HepG2 (cell line): Measurements from ENCODE around the gene DHRS4L2. TPM values are rescaled to one million over a fixed set of nuclear protein-coding genes. Genes with fewer than 3 reads are reported as not detected.

Source experiments
- CHCHD3 ChIP-seq: sonication (generic); formaldehyde crosslinking; IDR thresholded peaks from 2 replicates; pipeline ENCODE4 v1.8.0; 2022; ENCODE audit warnings: mild to moderate bottlenecking, missing genetic modification reagents, moderate library complexity
- FOXJ3 ChIP-seq: sonication (generic); formaldehyde crosslinking; IDR thresholded peaks from 2 replicates; pipeline ENCODE4 v1.4.0; 2020; ENCODE audit warnings: missing genetic modification reagents, mild to moderate bottlenecking, borderline replicate concordance
- JUN ChIP-seq: sonication (generic); formaldehyde crosslinking; IDR thresholded peaks from 2 replicates; pipeline ENCODE4 v1.4.0; 2020; ENCODE audit warnings: mild to moderate bottlenecking, missing genetic modification reagents
- JUNB ChIP-seq: sonication (generic); formaldehyde crosslinking; IDR thresholded peaks from 2 replicates; pipeline ENCODE4 v1.8.0; 2022; ENCODE audit warnings: missing genetic modification reagents, mild to moderate bottlenecking, borderline replicate concordance
- KAT8 ChIP-seq: IDR thresholded peaks from 2 replicates; pipeline ENCODE4 v1.6.1; 2016; ENCODE audit warnings: missing genetic modification reagents, missing compliant biosample characterization
- NCOA1 ChIP-seq: sonication (generic); formaldehyde crosslinking; IDR thresholded peaks from 2 replicates; pipeline ENCODE4 v1.9.0; 2021; ENCODE audit warnings: missing genetic modification reagents
- NFE2L2 ChIP-seq: fragments of 150-350 bp; IDR thresholded peaks from 2 replicates; pipeline ENCODE4 v1.6.1; 2014; ENCODE audit warnings: low read length
- PITX1 ChIP-seq: sonication (generic); formaldehyde crosslinking; IDR thresholded peaks from 2 replicates; pipeline ENCODE4 v1.5.1; 2020; ENCODE audit warnings: mild to moderate bottlenecking, missing genetic modification reagents
- RNF219 ChIP-seq: sonication (generic); formaldehyde crosslinking; IDR thresholded peaks from 2 replicates; pipeline ENCODE4 v1.5.0; 2020; ENCODE audit warnings: mild to moderate bottlenecking, missing genetic modification reagents
- SETDB1 ChIP-seq: sonication (generic); formaldehyde crosslinking; IDR thresholded peaks from 2 replicates; pipeline ENCODE4 v1.5.1; 2020; ENCODE audit warnings: missing genetic modification reagents, mild to moderate bottlenecking, borderline replicate concordance
- SMARCC2 ChIP-seq: fragments of 450-650 bp; IDR thresholded peaks from 2 replicates; pipeline ENCODE4 v1.6.1; 2017; ENCODE audit warnings: antibody characterized with exemption, mild to moderate bottlenecking
- SRY ChIP-seq: sonication (generic); formaldehyde crosslinking; IDR thresholded peaks from 2 replicates; pipeline ENCODE4 v1.8.0; 2022; ENCODE audit warnings: mild to moderate bottlenecking, missing genetic modification reagents
- TBP ChIP-seq: sonication (generic); formaldehyde crosslinking; IDR thresholded peaks from 2 replicates; pipeline ENCODE4 v1.5.0; 2020; ENCODE audit warnings: missing genetic modification reagents
- U2AF2 ChIP-seq: fragments of 200-400 bp; formaldehyde crosslinking; IDR thresholded peaks from 2 replicates; pipeline ENCODE4 v1.6.1; 2017; ENCODE audit warnings: low read depth, mild to moderate bottlenecking, low read length
- ZNF260 ChIP-seq: sonication (generic); formaldehyde crosslinking; IDR thresholded peaks from 2 replicates; pipeline ENCODE4 v1.4.0; 2020; ENCODE audit warnings: missing genetic modification reagents, low read depth, mild to moderate bottlenecking, borderline replicate concordance
- ZNF331 ChIP-seq: sonication (generic); formaldehyde crosslinking; IDR thresholded peaks from 2 replicates; pipeline ENCODE4 v1.4.0; 2020; ENCODE audit warnings: missing genetic modification reagents
- ZNF577 ChIP-seq: sonication (generic); formaldehyde crosslinking; IDR thresholded peaks from 2 replicates; pipeline ENCODE4 v1.4.0; 2020; ENCODE audit warnings: mild to moderate bottlenecking, low read depth, missing genetic modification reagents, borderline replicate concordance
- ZNF792 ChIP-seq: IDR thresholded peaks from 2 replicates; pipeline ENCODE4 v1.6.1; 2016
- ZSCAN22 ChIP-seq: sonication (generic); formaldehyde crosslinking; IDR thresholded peaks from 2 replicates; pipeline ENCODE4 v1.4.0; 2020; ENCODE audit warnings: mild to moderate bottlenecking, missing genetic modification reagents
- polyA plus RNA-seq, 8 experiments: library from polyadenylated mRNA; depleted of rRNA in 3 of 8; stranded (reverse) in 7 of 8; unstranded in 1 of 8; fragments of >200 nt; fragmentation: Illumina TruSeq in 4 of 8; extraction: Trizol in 4 of 8; gene quantifications; 2 replicates each; pipeline versions ENCODE4 v1.2.1 to v1.2.3, GENCODE V29; 2011 to 2016; ENCODE audit warnings: low read depth in 4 of 8, missing spikeins in 1 of 8, mixed read lengths in 1 of 8; ENCODE audit not compliant: insufficient read depth in 1 of 8
- total RNA-seq, 5 experiments: library from RNA; depleted of rRNA; stranded (reverse); fragments of >200 nt; fragmentation: Illumina TruSeq; extraction: Trizol; gene quantifications; 2 replicates each; pipeline ENCODE4 v1.2.3, GENCODE V29; 2016; ENCODE audit warnings: low read depth in 1 of 5
- TF ChIP-seq, protein P1 (sequence below): sonication (generic); formaldehyde crosslinking; IDR thresholded peaks from 2 replicates; pipeline ENCODE4 v1.5.1; 2020; ENCODE audit warnings: missing genetic modification reagents, mild to moderate bottlenecking, borderline replicate concordance
- TF ChIP-seq, protein P2 (sequence below): sonication (generic); formaldehyde crosslinking; IDR thresholded peaks from 2 replicates; pipeline ENCODE4 v1.4.0; 2020; ENCODE audit warnings: missing genetic modification reagents, low read depth, mild to moderate bottlenecking, borderline replicate concordance

Gene DHRS4L2
- total and polyA plus RNA-seq, 2 of the 13 experiments (the other 11 are each of a cell fraction or from before 2014, with no cell fraction given): 24.7 to 38.2 TPM

GRCh38 chr14:24051789-24052655, 63.3 kb downstream of the DHRS4L2 start, which contains the start of gene CARMIL3 (continued):
- no peak for TF ChIP-seq ZNF260 (CRISPR knock-in tag)
- peak; percentile 50 for TF ChIP-seq SRY (CRISPR knock-in tag)
- TF ChIP-seq ZSCAN22 (CRISPR knock-in tag): no peak
- TF ChIP-seq, protein P1, sequence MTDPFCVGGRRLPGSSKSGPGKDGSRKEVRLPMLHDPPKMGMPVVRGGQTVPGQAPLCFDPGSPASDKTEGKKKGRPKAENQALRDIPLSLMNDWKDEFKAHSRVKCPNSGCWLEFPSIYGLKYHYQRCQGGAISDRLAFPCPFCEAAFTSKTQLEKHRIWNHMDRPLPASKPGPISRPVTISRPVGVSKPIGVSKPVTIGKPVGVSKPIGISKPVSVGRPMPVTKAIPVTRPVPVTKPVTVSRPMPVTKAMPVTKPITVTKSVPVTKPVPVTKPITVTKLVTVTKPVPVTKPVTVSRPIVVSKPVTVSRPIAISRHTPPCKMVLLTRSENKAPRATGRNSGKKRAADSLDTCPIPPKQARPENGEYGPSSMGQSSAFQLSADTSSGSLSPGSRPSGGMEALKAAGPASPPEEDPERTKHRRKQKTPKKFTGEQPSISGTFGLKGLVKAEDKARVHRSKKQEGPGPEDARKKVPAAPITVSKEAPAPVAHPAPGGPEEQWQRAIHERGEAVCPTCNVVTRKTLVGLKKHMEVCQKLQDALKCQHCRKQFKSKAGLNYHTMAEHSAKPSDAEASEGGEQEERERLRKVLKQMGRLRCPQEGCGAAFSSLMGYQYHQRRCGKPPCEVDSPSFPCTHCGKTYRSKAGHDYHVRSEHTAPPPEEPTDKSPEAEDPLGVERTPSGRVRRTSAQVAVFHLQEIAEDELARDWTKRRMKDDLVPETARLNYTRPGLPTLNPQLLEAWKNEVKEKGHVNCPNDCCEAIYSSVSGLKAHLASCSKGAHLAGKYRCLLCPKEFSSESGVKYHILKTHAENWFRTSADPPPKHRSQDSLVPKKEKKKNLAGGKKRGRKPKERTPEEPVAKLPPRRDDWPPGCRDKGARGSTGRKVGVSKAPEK: no peak
- TF ChIP-seq KAT8 (CRISPR knock-in tag): peak; percentile 56; the same call in 1 of the 2 replicates
- TF ChIP-seq ZNF792 (CRISPR knock-in tag): peak; percentile 79; the same call in 1 of the 2 replicates
- no peak for TF ChIP-seq SETDB1 (CRISPR knock-in tag)
- TF ChIP-seq RNF219 (CRISPR knock-in tag): no peak
- TF ChIP-seq U2AF2: no peak
- TF ChIP-seq SMARCC2: no peak
- TF ChIP-seq, protein P2, sequence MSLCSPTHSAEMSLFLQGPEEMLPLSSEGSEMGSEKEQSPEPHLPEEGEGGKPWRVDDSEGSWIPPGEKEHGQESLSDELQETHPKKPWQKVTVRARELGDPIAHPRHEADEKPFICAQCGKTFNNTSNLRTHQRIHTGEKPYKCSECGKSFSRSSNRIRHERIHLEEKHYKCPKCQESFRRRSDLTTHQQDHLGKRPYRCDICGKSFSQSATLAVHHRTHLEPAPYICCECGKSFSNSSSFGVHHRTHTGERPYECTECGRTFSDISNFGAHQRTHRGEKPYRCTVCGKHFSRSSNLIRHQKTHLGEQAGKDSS (CRISPR knock-in tag): peak; percentile 74
- TF ChIP-seq FOXJ3: no peak
- TF ChIP-seq JUN: peak; percentile 69; the same call in 1 of the 2 replicates
- peak; percentile 65; the same call in 1 of the 2 replicates for TF ChIP-seq PITX1 (CRISPR knock-in tag)
- TF ChIP-seq ZNF577 (CRISPR knock-in tag): peak; percentile 33; the same call in 1 of the 2 replicates
- no peak for TF ChIP-seq NFE2L2
- peak; percentile 98 for TF ChIP-seq CHCHD3 (CRISPR knock-in tag)
- TF ChIP-seq JUNB (CRISPR knock-in tag): no peak
- TF ChIP-seq NCOA1 (CRISPR knock-in tag): no peak; the same call in 1 of the 2 replicates
- TF ChIP-seq TBP: 0 out of 2 replicates have a peak, but pooled peaks have one; percentile 74
- peak; percentile 65 for TF ChIP-seq ZNF331 (CRISPR knock-in tag)
